Fibroblast of pulmonary artery (primary cell): Measurements from ENCODE around the gene CYP26A1.

ENCODE experiments used
- DNase-seq: peaks from one replicate; pipeline ENCODE4 v3.0.0-alpha.2; 2010; ENCODE audit warnings: low read depth
- H3K4me3 ChIP-seq: replicated peaks from 2 replicates; pipeline ENCODE4 v1.5.1; 2011; ENCODE audit warnings: low read depth, mild to moderate bottlenecking, control low read depth, low read length, moderate library complexity
- CTCF ChIP-seq: IDR thresholded peaks from 2 replicates; pipeline ENCODE4 v1.5.1; 2011; ENCODE audit warnings: mild to moderate bottlenecking, control low read depth, low read length, inconsistent platforms; ENCODE audit errors: missing control alignments

CYP26A1 gene

GRCh38 chr10:93123766-93124165, 50.1 kb downstream of the CYP26A1 start:
- DNase-seq: no peak
- no peak for TF ChIP-seq CTCF

GRCh38 chr10:93124580-93125318, 51.1 kb downstream of the CYP26A1 start:
- no peak overlapping the region for H3K4me3 ChIP-seq
- no peak for TF ChIP-seq CTCF
- no peak for DNase-seq

More at GRCh38 chr10:93123766-93124165, 50.1 kb downstream of the CYP26A1 start:
- no peak overlapping the region for H3K4me3 ChIP-seq

- no peak overlapping the region for H3K4me3 ChIP-seq
- no peak for TF ChIP-seq CTCF
- no peak for DNase-seq
These were observed 52.3 kb downstream of the CYP26A1 start for GRCh38 chr10:93125966-93126365.

GRCh38 chr10:93126483-93127052, 52.9 kb downstream of the CYP26A1 start:
- TF ChIP-seq CTCF: peak; percentile 26
- H3K4me3 ChIP-seq: no peak overlapping the region
- no peak for DNase-seq
